Smooth muscle cell (in vitro differentiated cells): ENCODE results near the gene B3GNT3. TPM values are rescaled to one million over a fixed set of nuclear protein-coding genes. Genes with fewer than 3 reads are reported as not detected.

ENCODE experiments used
- DNase-seq: peaks from one replicate; lab custom pipeline; 2025; ENCODE audit not compliant: unreplicated experiment; lab: John Stamatoyannopoulos, UW
- H2AFZ ChIP-seq: fragments of 200-600 bp; sonication (generic); 2 replicates; pipeline ENCODE4 v1.6.0; 2016; ENCODE audit warnings: antibody characterized with exemption, low read depth, mild to moderate bottlenecking
- H3F3A ChIP-seq: fragments of 200-600 bp; sonication (generic); 2 replicates; pipeline ENCODE4 v1.6.0; 2017; ENCODE audit warnings: antibody characterized with exemption, low read depth
- H3K27ac ChIP-seq: fragments of 200-600 bp; sonication (generic); 2 replicates; pipeline ENCODE4 v1.5.1; 2016; ENCODE audit warnings: low read depth, mild to moderate bottlenecking
- H3K27me3 ChIP-seq: fragments of 200-600 bp; sonication (generic); 2 replicates; pipeline ENCODE4 v1.6.1; 2016; ENCODE audit warnings: low read depth, mild to moderate bottlenecking
- H3K36me3 ChIP-seq: fragments of 200-600 bp; sonication (generic); 2 replicates; pipeline ENCODE4 v1.5.1; 2016; ENCODE audit warnings: low read depth
- H3K4me1 ChIP-seq: fragments of 200-600 bp; sonication (generic); 2 replicates; pipeline ENCODE4 v1.5.1; 2016; ENCODE audit warnings: low read depth
- H3K4me2 ChIP-seq: fragments of 200-600 bp; sonication (generic); 2 replicates; pipeline ENCODE4 v1.6.0; 2016; ENCODE audit warnings: mild to moderate bottlenecking
- H3K4me3 ChIP-seq: fragments of 200-600 bp; sonication (generic); 2 replicates; pipeline ENCODE4 v1.5.1; 2016; ENCODE audit warnings: mild to moderate bottlenecking
- H3K79me2 ChIP-seq: fragments of 200-600 bp; sonication (generic); 2 replicates; pipeline ENCODE4 v1.6.0; 2016; ENCODE audit warnings: low read depth, mild to moderate bottlenecking
- H3K9ac ChIP-seq: fragments of 200-600 bp; sonication (generic); 2 replicates; pipeline ENCODE4 v1.6.0; 2016; ENCODE audit warnings: low read depth
- H3K9me3 ChIP-seq: fragments of 200-600 bp; sonication (generic); replicated peaks from 2 replicates; pipeline ENCODE4 v1.5.1; 2016; ENCODE audit warnings: low read depth
- H4K20me1 ChIP-seq: fragments of 200-600 bp; sonication (generic); 2 replicates; pipeline ENCODE4 v1.6.0; 2016; ENCODE audit warnings: low read depth
- CTCF ChIP-seq: fragments of 200-600 bp; sonication (generic); IDR thresholded peaks from 2 replicates; pipeline ENCODE4 v1.5.1; 2017; ENCODE audit warnings: borderline replicate concordance, mild to moderate bottlenecking, antibody characterized with exemption; ENCODE audit not compliant: insufficient read depth, poor library complexity, severe bottlenecking
- WGBS: methylation state at CpG from one replicate; pipeline ENCODE4 v1.1.7; 2016; ENCODE audit warnings: low lambda C conversion rate; 5-methylcytosine and 5-hydroxymethylcytosine counted together
- polyA plus RNA-seq: library from polyadenylated mRNA; unstranded; fragments of >200 nt; fragmentation: Nextera tagmentation; extraction: Ambion mirVana; gene quantifications from 2 replicates; pipeline ENCODE4 v1.2.1, GENCODE V29; 2016
- total RNA-seq: library from RNA; depleted of rRNA; stranded (reverse); fragments of >200 nt; gene quantifications from 2 replicates; pipeline ENCODE4 v1.2.3, GENCODE V29; 2014

B3GNT3 gene
- total and polyA plus RNA-seq, 2 experiments from 2014 or later, result 2.8 TPM; not detected in 1

- Histone ChIP-seq H3K36me3 (no peaks in the 10 kb centered on the region), H3K4me2 (no peak overlapping the region), H3K27ac (no peak overlapping the region), H3F3A (no peaks in the 10 kb centered on the region), H3K27me3 (peaks cover 9% of the 10 kb centered on the region), H4K20me1 (no peaks in the 10 kb centered on the region), H2AFZ (no peak overlapping the region), H3K9ac (no peak overlapping the region), H3K9me3 (no peaks in the 10 kb centered on the region), H3K4me3 (no peak overlapping the region), H3K4me1 (peaks cover 4% of the 10 kb centered on the region), H3K79me2 (no peaks in the 10 kb centered on the region)
- WGBS, result 93% methylated on average over 17 of the region's 17 CpGs
- no peak for TF ChIP-seq CTCF
- DNase-seq, result no peak
Measured at GRCh38 chr19:17832443-17833208, 37.7 kb downstream of the B3GNT3 start.

- TF ChIP-seq CTCF, result no peak
- Histone ChIP-seq H3K27me3 (peaks cover 9% of the 10 kb centered on the region), H3F3A (no peaks in the 10 kb centered on the region), H3K4me2 (no peak overlapping the region), H3K4me3 (no peak overlapping the region), H3K9ac (no peak overlapping the region), H2AFZ (no peak overlapping the region), H3K79me2 (no peaks in the 10 kb centered on the region), H3K36me3 (no peaks in the 10 kb centered on the region), H3K27ac (no peak overlapping the region), H3K9me3 (no peaks in the 10 kb centered on the region), H3K4me1 (peaks cover 4% of the 10 kb centered on the region), H4K20me1 (no peaks in the 10 kb centered on the region)
- 82% methylated on average over 24 of the region's 27 CpGs for WGBS
- DNase-seq, result no peak
Measured at GRCh38 chr19:17834350-17835181, 39.6 kb downstream of the B3GNT3 start.

- no peaks in the 10 kb centered on the region for H3K9me3 ChIP-seq
- H3K4me1 ChIP-seq, result peaks cover 4% of the 10 kb centered on the region
- H3K27me3 ChIP-seq, result peaks cover 9% of the 10 kb centered on the region
- DNase-seq, result no peak
- no peak overlapping the region for H3K4me2 ChIP-seq
- H3K4me3 ChIP-seq, result no peak overlapping the region
- H2AFZ ChIP-seq, result no peak overlapping the region
- no peaks in the 10 kb centered on the region for H3K79me2 ChIP-seq
- no peak for TF ChIP-seq CTCF
- no peak overlapping the region for H3K9ac ChIP-seq
- no peaks in the 10 kb centered on the region for H4K20me1 ChIP-seq
- H3K27ac ChIP-seq, result no peak overlapping the region
- 84% methylated on average over 8 of the region's 8 CpGs for WGBS
- H3K36me3 ChIP-seq, result no peaks in the 10 kb centered on the region
- H3F3A ChIP-seq, result no peaks in the 10 kb centered on the region
Measured at GRCh38 chr19:17835182-17836006, 40.5 kb downstream of the B3GNT3 start.
